B cell (primary cell): ENCODE measurements around the gene MMP14.

Experiments
- EZH2 ChIP-seq: IDR thresholded peaks from 2 replicates; pipeline ENCODE4 v1.6.1; 2012; ENCODE audit warnings: borderline replicate concordance, low read depth, mild to moderate bottlenecking, moderate library complexity, low read length; ENCODE audit not compliant: insufficient read depth, poor library complexity, severe bottlenecking
- TF ChIP-seq, protein P1 (sequence below): fragments of 200-600 bp; IDR thresholded peaks from one replicate; pipeline ENCODE4 v1.8.0; 2022; ENCODE audit warnings: antibody characterized with exemption, mild to moderate bottlenecking

DNA sequence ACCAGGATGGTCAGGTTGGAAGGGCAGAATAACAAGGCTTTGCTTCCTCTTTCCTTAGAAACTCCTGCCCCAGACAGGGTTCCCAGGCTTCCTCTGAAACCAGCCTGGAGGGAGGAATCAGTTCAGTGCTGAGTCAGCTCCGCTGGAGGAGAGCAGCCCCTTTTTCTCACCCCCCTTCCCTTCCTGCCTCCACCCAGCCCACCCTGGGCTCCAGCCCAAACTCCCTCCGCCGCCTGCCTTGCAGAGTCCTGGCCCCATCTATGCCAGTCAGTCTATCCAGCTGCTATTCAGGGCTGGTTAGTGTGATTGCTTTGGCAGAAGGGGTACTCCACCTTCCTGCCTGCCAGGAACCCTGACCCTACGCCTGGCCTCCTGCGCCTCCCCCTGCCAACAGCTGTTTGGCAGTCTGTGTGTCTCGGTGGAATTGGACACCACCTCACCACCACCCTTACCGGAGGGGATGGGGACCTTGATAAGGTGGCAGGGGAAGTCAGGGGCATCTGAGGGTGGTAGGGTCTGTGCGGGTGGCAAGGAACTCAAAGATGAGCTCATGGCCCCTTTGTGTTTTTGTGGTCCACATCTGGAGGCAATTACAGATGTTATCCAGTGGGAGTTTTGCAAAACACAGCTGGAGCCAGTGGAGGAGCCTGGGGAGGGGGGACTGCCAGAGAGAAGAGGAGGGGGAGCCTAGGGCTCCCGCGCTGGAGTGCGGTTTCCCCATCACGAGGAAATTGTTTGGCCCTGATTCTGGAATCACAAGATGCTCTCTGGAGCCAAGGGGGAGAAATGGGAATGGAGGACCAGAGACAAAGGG, 12.2 kb downstream of the MMP14 start:
- TF ChIP-seq, protein P1, sequence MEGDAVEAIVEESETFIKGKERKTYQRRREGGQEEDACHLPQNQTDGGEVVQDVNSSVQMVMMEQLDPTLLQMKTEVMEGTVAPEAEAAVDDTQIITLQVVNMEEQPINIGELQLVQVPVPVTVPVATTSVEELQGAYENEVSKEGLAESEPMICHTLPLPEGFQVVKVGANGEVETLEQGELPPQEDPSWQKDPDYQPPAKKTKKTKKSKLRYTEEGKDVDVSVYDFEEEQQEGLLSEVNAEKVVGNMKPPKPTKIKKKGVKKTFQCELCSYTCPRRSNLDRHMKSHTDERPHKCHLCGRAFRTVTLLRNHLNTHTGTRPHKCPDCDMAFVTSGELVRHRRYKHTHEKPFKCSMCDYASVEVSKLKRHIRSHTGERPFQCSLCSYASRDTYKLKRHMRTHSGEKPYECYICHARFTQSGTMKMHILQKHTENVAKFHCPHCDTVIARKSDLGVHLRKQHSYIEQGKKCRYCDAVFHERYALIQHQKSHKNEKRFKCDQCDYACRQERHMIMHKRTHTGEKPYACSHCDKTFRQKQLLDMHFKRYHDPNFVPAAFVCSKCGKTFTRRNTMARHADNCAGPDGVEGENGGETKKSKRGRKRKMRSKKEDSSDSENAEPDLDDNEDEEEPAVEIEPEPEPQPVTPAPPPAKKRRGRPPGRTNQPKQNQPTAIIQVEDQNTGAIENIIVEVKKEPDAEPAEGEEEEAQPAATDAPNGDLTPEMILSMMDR, result no peak
- no peak for TF ChIP-seq EZH2
